Testis (tissue), 3 donors: ENCODE data around the gene CHRNE. TPM values are rescaled to one million over a fixed set of nuclear protein-coding genes. Genes with fewer than 3 reads are reported as not detected.

ENCODE experiments used
- DNase-seq: peaks from one replicate; pipeline ENCODE4 v3.0.0-alpha.2; 2019
- H3K27ac ChIP-seq, 2 donors: fragments of 200-600 bp; sonication (generic); one replicate each; pipeline ENCODE4 v1.5.1; 2019
- H3K27me3 ChIP-seq: fragments of 200-600 bp; sonication (generic); one replicate; pipeline ENCODE4 v1.5.1; 2019
- H3K36me3 ChIP-seq: fragments of 200-600 bp; sonication (generic); one replicate; pipeline ENCODE4 v1.5.1; 2017; ENCODE audit warnings: low read depth; ENCODE audit errors: missing control alignments
- H3K4me1 ChIP-seq: fragments of 200-600 bp; sonication (generic); one replicate; pipeline ENCODE4 v1.5.1; 2019
- H3K4me3 ChIP-seq, 2 donors: fragments of 200-600 bp; sonication (generic); one replicate each; pipeline ENCODE4 v1.5.1; 2017 to 2019
- H3K9me3 ChIP-seq: fragments of 200-600 bp; sonication (generic); one replicate; pipeline ENCODE4 v1.5.1; 2017
- CTCF ChIP-seq, 3 experiments: fragments of 450-650 bp in 2 of 3; fragments of 200-600 bp in 1 of 3; sonication (generic) in 1 of 3; IDR thresholded peaks; one replicate each; pipeline ENCODE4 v1.5.1; 2016 to 2019; ENCODE audit warnings: antibody characterized with exemption in 3 of 3, mild to moderate bottlenecking in 2 of 3, moderate library complexity in 1 of 3
- POLR2A ChIP-seq: fragments of 450-650 bp; IDR thresholded peaks from one replicate; pipeline ENCODE4 v1.6.1; 2017; ENCODE audit warnings: antibody characterized with exemption, mild to moderate bottlenecking, moderate library complexity
- WGBS, 2 donors: methylation state at CpG; one replicate each; pipeline ENCODE4 v1.1.5; 2018; 5-methylcytosine and 5-hydroxymethylcytosine counted together
- intact Hi-C: fragments of 100-400 bp; cut with DNase I; formaldehyde crosslinking; loops from one replicate; pipeline ENCODE4 v1.15.1; 2023; ENCODE audit warnings: low total_unique reads
- polyA plus RNA-seq: library from polyadenylated mRNA; stranded (reverse); fragments of 350-450 nt; fragmentation: Illumina TruSeq; extraction: RNeasy Lipid Tissue Mini Kit (QIAGEN cat#74804); gene quantifications from one replicate; pipeline ENCODE4 v1.2.3, GENCODE V29; 2014; ENCODE audit warnings: low read depth, low replicate concordance; ENCODE audit not compliant: insufficient read depth
- total RNA-seq, 2 donors: library from RNA; depleted of rRNA; stranded (reverse); fragments of >200 nt; gene quantifications; one replicate each; pipeline ENCODE4 v1.2.3, GENCODE V29; 2016

CHRNE gene
- total and polyA plus RNA-seq, 3 donors from 2014 or later = 1.4 to 2.6 (median 1.4) TPM

GRCh38 chr17:4849011-4849536, 53.8 kb downstream of the CHRNE start:
- no peaks in the 10 kb centered on the region for H3K27me3 ChIP-seq
- H3K4me3 ChIP-seq = no peak overlapping the region
- DNase-seq = no peak
- intact Hi-C loops = no loop called here
- H3K9me3 ChIP-seq = no peaks in the 10 kb centered on the region
- H3K36me3 ChIP-seq = no peaks in the 10 kb centered on the region
- H3K4me1 ChIP-seq = peaks cover 17% of the 10 kb centered on the region
- no peak for TF ChIP-seq POLR2A
- TF ChIP-seq CTCF (IDR thresholded peaks at IDR 0.05) = no peak
- WGBS, 2 donors = 51 to 73% methylated on average over 4 to 5 of the region's 5 CpGs
- no peak overlapping the region for H3K27ac ChIP-seq

Other genes with a start within 250 kb of the CHRNE start
- 10 to 100 TPM; 88.0 to 88.1 TPM for gene PELP1, start 199.0 kb downstream of the CHRNE start, total RNA-seq
- 74.4 TPM for gene PELP1, start 199.0 kb downstream of the CHRNE start, polyA plus RNA-seq
- 10 to 100 TPM; 13.5 to 19.5 TPM for gene ARRB2, start 192.5 kb downstream of the CHRNE start, total RNA-seq
- 23.0 TPM for gene ARRB2, start 192.5 kb downstream of the CHRNE start, polyA plus RNA-seq
- 10 to 100 TPM; 28.7 to 33.7 TPM for gene MED11, start 171.7 kb downstream of the CHRNE start, total RNA-seq
- gene MED11, start 171.7 kb downstream of the CHRNE start, polyA plus RNA-seq = 24.6 TPM
- 10 to 100 TPM; 23.7 to 25.2 TPM for gene ZMYND15, start 163.3 kb downstream of the CHRNE start, total RNA-seq
- 78.7 TPM for gene ZMYND15, start 163.3 kb downstream of the CHRNE start, polyA plus RNA-seq
- gene CXCL16, start 163.2 kb downstream of the CHRNE start, total RNA-seq = 100 to 1,000 TPM in 1 of 2 donors, 10 to 100 TPM in 1; 53.0 to 172 TPM
- gene CXCL16, start 163.2 kb downstream of the CHRNE start, polyA plus RNA-seq = 201 TPM
- 1 to 10 TPM in 1 of 2 donors, not detected in 1; 1.5 TPM for gene TM4SF5, start 131.2 kb downstream of the CHRNE start, total RNA-seq
- not detected for gene TM4SF5, start 131.2 kb downstream of the CHRNE start, polyA plus RNA-seq
- 1 to 10 TPM in 1 of 2 donors, under 1 TPM in 1; 0.62 to 1.3 TPM for gene VMO1, start 116.7 kb downstream of the CHRNE start, total RNA-seq
- gene VMO1, start 116.7 kb downstream of the CHRNE start, polyA plus RNA-seq = 0.98 TPM
- gene GLTPD2, start 114.1 kb downstream of the CHRNE start, total RNA-seq = not detected
- not detected for gene GLTPD2, start 114.1 kb downstream of the CHRNE start, polyA plus RNA-seq
- 100 to 1,000 TPM; 101 to 138 TPM for gene PSMB6, start 106.9 kb downstream of the CHRNE start, total RNA-seq
- gene PSMB6, start 106.9 kb downstream of the CHRNE start, polyA plus RNA-seq = 191 TPM
- 10 to 100 TPM; 17.5 to 31.2 TPM for gene PLD2, start 95.9 kb downstream of the CHRNE start, total RNA-seq
- 11.0 TPM for gene PLD2, start 95.9 kb downstream of the CHRNE start, polyA plus RNA-seq
- gene MINK1, start 69.8 kb downstream of the CHRNE start, total RNA-seq = 100 to 1,000 TPM; 135 to 142 TPM
- 77.4 TPM for gene MINK1, start 69.8 kb downstream of the CHRNE start, polyA plus RNA-seq
- gene C17orf107, start 3.6 kb downstream of the CHRNE start, total RNA-seq = 1 to 10 TPM; 2.8 to 4.1 TPM
- 1.5 TPM for gene C17orf107, start 3.6 kb downstream of the CHRNE start, polyA plus RNA-seq
- gene GP1BA, start 29.2 kb upstream of the CHRNE start, total RNA-seq = under 1 TPM; 0.12 to 0.47 TPM
- gene GP1BA, start 29.2 kb upstream of the CHRNE start, polyA plus RNA-seq = 0.88 TPM
- gene SLC25A11, start 36.9 kb upstream of the CHRNE start, total RNA-seq = 10 to 100 TPM; 23.7 to 25.9 TPM
- gene SLC25A11, start 36.9 kb upstream of the CHRNE start, polyA plus RNA-seq = 24.3 TPM
- 100 to 1,000 TPM; 110 to 111 TPM for gene RNF167, start 37.2 kb upstream of the CHRNE start, total RNA-seq
- gene RNF167, start 37.2 kb upstream of the CHRNE start, polyA plus RNA-seq = 211 TPM
- gene PFN1, start 45.4 kb upstream of the CHRNE start, total RNA-seq = 100 to 1,000 TPM; 257 to 349 TPM
- 244 TPM for gene PFN1, start 45.4 kb upstream of the CHRNE start, polyA plus RNA-seq
- gene ENO3, start 48.0 kb upstream of the CHRNE start, total RNA-seq = 10 to 100 TPM; 16.4 to 17.2 TPM
- 29.9 TPM for gene ENO3, start 48.0 kb upstream of the CHRNE start, polyA plus RNA-seq
- gene SPAG7, start 64.7 kb upstream of the CHRNE start, total RNA-seq = 10 to 100 TPM; 54.9 to 66.1 TPM
- 79.5 TPM for gene SPAG7, start 64.7 kb upstream of the CHRNE start, polyA plus RNA-seq
- 10 to 100 TPM; 22.4 to 51.3 TPM for gene CAMTA2, start 84.6 kb upstream of the CHRNE start, total RNA-seq
- 59.3 TPM for gene CAMTA2, start 84.6 kb upstream of the CHRNE start, polyA plus RNA-seq
- 10 to 100 TPM; 32.6 to 53.0 TPM for gene INCA1, start 94.4 kb upstream of the CHRNE start, total RNA-seq
- 64.4 TPM for gene INCA1, start 94.4 kb upstream of the CHRNE start, polyA plus RNA-seq
- gene KIF1C, start 94.9 kb upstream of the CHRNE start, total RNA-seq = 10 to 100 TPM; 51.1 to 54.1 TPM
- gene KIF1C, start 94.9 kb upstream of the CHRNE start, polyA plus RNA-seq = 79.9 TPM
- gene SLC52A1, start 132.3 kb upstream of the CHRNE start, total RNA-seq = 1 to 10 TPM in 1 of 2 donors, under 1 TPM in 1; 0.99 to 1.7 TPM
- gene SLC52A1, start 132.3 kb upstream of the CHRNE start, polyA plus RNA-seq = 0.50 TPM
- 1 to 10 TPM; 6.4 to 7.2 TPM for gene ZFP3, start 175.4 kb upstream of the CHRNE start, total RNA-seq
- gene ZFP3, start 175.4 kb upstream of the CHRNE start, polyA plus RNA-seq = 4.6 TPM
- 10 to 100 TPM in 1 of 2 donors, 1 to 10 TPM in 1; 8.6 to 21.7 TPM for gene ZNF232, start 208.8 kb upstream of the CHRNE start, total RNA-seq
- gene ZNF232, start 208.8 kb upstream of the CHRNE start, polyA plus RNA-seq = 14.4 TPM
- 10 to 100 TPM; 25.1 to 50.4 TPM for gene USP6, start 212.9 kb upstream of the CHRNE start, total RNA-seq
- 19.3 TPM for gene USP6, start 212.9 kb upstream of the CHRNE start, polyA plus RNA-seq